ENCODE results near the gene PRKAR2B.
"Not testable (repeated sequence)": the region's sequence is repeated elsewhere in the genome, so short reads cannot be mapped to it uniquely, and the experiment has no call there.

The PRKAR2B gene

GRCh38 chr7:107072133-107072532 lies 27.6 kb downstream of the PRKAR2B start:
- no peak for DNase-seq
- intact Hi-C loops (cut with DNase I) = no loop called here

GRCh38 chr7:107075863-107076574 lies 31.5 kb downstream of the PRKAR2B start:
- no peak for DNase-seq
- intact Hi-C loops (cut with DNase I) = no loop called here

- intact Hi-C loops (cut with DNase I) = no loop called here
- no peak for DNase-seq
These were observed 32.5 kb downstream of the PRKAR2B start for GRCh38 chr7:107076781-107077698.

GRCh38 chr7:107077699-107078516 lies 33.4 kb downstream of the PRKAR2B start:
- no peak for DNase-seq
- intact Hi-C loops (cut with DNase I) = no loop called here

- intact Hi-C loops (cut with DNase I) = no loop called here
- DNase-seq = no peak
These were observed 34.0 kb downstream of the PRKAR2B start for GRCh38 chr7:107078517-107078966.

- intact Hi-C loops (cut with DNase I) = no loop called here
- DNase-seq = no peak
These were observed 34.9 kb downstream of the PRKAR2B start for GRCh38 chr7:107079212-107079940.

- DNase-seq = no peak
- intact Hi-C loops (cut with DNase I) = no loop called here
These were observed 35.6 kb downstream of the PRKAR2B start for GRCh38 chr7:107080099-107080505.

- intact Hi-C loops (cut with DNase I) = no loop called here
- DNase-seq = no peak
These were observed 36.0 kb downstream of the PRKAR2B start for GRCh38 chr7:107080533-107080932.

GRCh38 chr7:107085180-107085579 lies 40.7 kb downstream of the PRKAR2B start:
- intact Hi-C loops (cut with DNase I) = no loop called here
- DNase-seq = no peak

- intact Hi-C loops (cut with DNase I) = no loop called here
- no peak for DNase-seq
These were observed 45.1 kb downstream of the PRKAR2B start for GRCh38 chr7:107089627-107090026.

GRCh38 chr7:107090457-107090856 lies 46.0 kb downstream of the PRKAR2B start:
- DNase-seq = no peak
- intact Hi-C loops (cut with DNase I) = no loop called here

- DNase-seq = no peak
- intact Hi-C loops (cut with DNase I) = no loop called here
These were observed 46.8 kb downstream of the PRKAR2B start for GRCh38 chr7:107091306-107091705.

- intact Hi-C loops (cut with DNase I); DNase-seq: not testable (repeated sequence)
These were observed 49.2 kb downstream of the PRKAR2B start for GRCh38 chr7:107093671-107094070.

- intact Hi-C loops (cut with DNase I); DNase-seq: not testable (repeated sequence)
These were observed 54.6 kb downstream of the PRKAR2B start for GRCh38 chr7:107099154-107099553.

- DNase-seq = no peak
- intact Hi-C loops (cut with DNase I) = no loop called here
These were observed 56.3 kb downstream of the PRKAR2B start for GRCh38 chr7:107100824-107101223.

GRCh38 chr7:107103369-107103768 lies 58.9 kb downstream of the PRKAR2B start:
- intact Hi-C loops (cut with DNase I) = no loop called here
- no peak for DNase-seq

GRCh38 chr7:107104801-107105200 lies 60.3 kb downstream of the PRKAR2B start:
- DNase-seq = no peak
- intact Hi-C loops (cut with DNase I) = no loop called here

GRCh38 chr7:107105591-107106245 lies 61.2 kb downstream of the PRKAR2B start:
- intact Hi-C loops (cut with DNase I) = no loop called here
- no peak for DNase-seq

GRCh38 chr7:107108793-107109371 lies 64.4 kb downstream of the PRKAR2B start:
- intact Hi-C loops (cut with DNase I) = no loop called here
- no peak for DNase-seq

Data from posterior cingulate gyrus (tissue), 11 donors.